C4-2B (cell line): ENCODE measurements around the gene SNAPC4.
"Not testable (repeated sequence)": the region's sequence is repeated elsewhere in the genome, so short reads cannot be mapped to it uniquely, and the experiment has no call there.

Experiments
- H3K27ac ChIP-seq: fragments of 450-650 bp; 2 replicates; pipeline ENCODE4 v1.5.1; 2017
- CTCF ChIP-seq: fragments of 450-650 bp; conservative IDR thresholded peaks from 2 replicates; pipeline ENCODE4 v1.5.1; 2017; ENCODE audit warnings: mild to moderate bottlenecking
- ZFX ChIP-seq: fragments of 450-650 bp; IDR thresholded peaks from 2 replicates; pipeline ENCODE4 v1.6.1; 2017

SNAPC4 gene

GRCh38 chr9:136353757-136354488 lies 46.0 kb downstream of the SNAPC4 start:
- TF ChIP-seq CTCF, result no peak
- no peak for TF ChIP-seq ZFX

GRCh38 chr9:136353088-136353487 lies 46.9 kb downstream of the SNAPC4 start:
- TF ChIP-seq ZFX (no peak), CTCF (no peak)
- no peak overlapping the region for H3K27ac ChIP-seq

More at GRCh38 chr9:136353757-136354488, 46.0 kb downstream of the SNAPC4 start:
- no peak overlapping the region for H3K27ac ChIP-seq

GRCh38 chr9:136352682-136353081 lies 47.3 kb downstream of the SNAPC4 start:
- no peak overlapping the region for H3K27ac ChIP-seq
- TF ChIP-seq ZFX, result no peak
- no peak for TF ChIP-seq CTCF

GRCh38 chr9:136351868-136352267 lies 48.1 kb downstream of the SNAPC4 start:
- not testable (repeated sequence) for H3K27ac ChIP-seq

GRCh38 chr9:136351252-136351800 lies 48.6 kb downstream of the SNAPC4 start:
- H3K27ac ChIP-seq, result no peak overlapping the region
- TF ChIP-seq CTCF, result no peak
- TF ChIP-seq ZFX, result no peak
